K562 (cell line): ENCODE results near the gene HSPB6. TPM values are rescaled to one million over a fixed set of nuclear protein-coding genes. Genes with fewer than 3 reads are reported as not detected.

ENCODE experiments used
- ATAC-seq: fragments of 200-7000 bp; cut with Tn5 transposase; 3 replicates; pipeline ENCODE4 v1.9.1; 2020; ENCODE audit warnings: moderate library complexity
- BruUV-seq: library from RNA; stranded (reverse); fragments of 400-500 nt; replicated peaks from 2 replicates; lab custom pipeline; 2021; lab: Mats Ljungman, UMichigan
- CTCF ChIA-PET: fragments of 300-600 bp; formaldehyde crosslinking; extraction: SDS; loops from one replicate; lab custom pipeline; 2021; ENCODE audit warnings: low intra/inter-chr PET ratio; lab: Yijun Ruan, JAX
- POLR2A ChIA-PET: fragments of 300-600, 350-650 bp; sonication (Branson Sonifier 250); formaldehyde crosslinking; extraction: SDS; loops from one replicate; lab custom pipeline; 2021; ENCODE audit warnings: antibody characterized with exemption, inconsistent platforms; lab: Yijun Ruan, JAX
- DNase-seq, 4 experiments: peaks; one replicate each; pipeline versions ENCODE4 v3.0.0 to v3.0.0-alpha.2; 2011 to 2018; ENCODE audit warnings: low spot score in 3 of 4, mixed read lengths in 3 of 4; ENCODE audit errors: extremely low read depth in 1 of 4
- FAIRE-seq: peaks from 2 replicates; lab custom pipeline; 2011; peaks lifted over from hg19 to GRCh38; lab: Jason Lieb, UNC
- H2AFZ ChIP-seq: 2 replicates; pipeline ENCODE4 v1.6.0; 2011; ENCODE audit warnings: low read depth, low read length, control low read depth, inconsistent platforms
- H3K27ac ChIP-seq: fragments of 200-600 bp; 3 replicates; pipeline ENCODE4 v1.8.0; 2011; ENCODE audit warnings: low read depth, mild to moderate bottlenecking, control low read depth, inconsistent platforms, low read length, moderate library complexity, mixed read lengths; ENCODE audit errors: extremely low read depth
- H3K27me3 ChIP-seq, 2 experiments: fragments of 300-600 bp in 1 of 2; 2 replicates in 1 of 2; 3 replicates in 1 of 2; pipeline versions ENCODE4 v1.6.0 to v1.8.0; 2011; ENCODE audit warnings: inconsistent platforms in 2 of 2, low read length in 2 of 2, mild to moderate bottlenecking in 1 of 2, mixed read lengths in 1 of 2, moderate library complexity in 1 of 2; ENCODE audit not compliant: control insufficient read depth in 2 of 2, insufficient read depth in 2 of 2
- H3K36me3 ChIP-seq: fragments of 300-600 bp; 3 replicates; pipeline ENCODE4 v1.8.0; 2011; ENCODE audit warnings: mild to moderate bottlenecking, low read length, inconsistent platforms; ENCODE audit not compliant: control insufficient read depth, insufficient read depth
- H3K4me1 ChIP-seq, 2 experiments: fragments of 200-600 bp in 1 of 2; replicated peaks in 1 of 2; 2 replicates in 1 of 2; 3 replicates in 1 of 2; pipeline versions ENCODE4 v1.5.1 to v1.8.0; 2011; ENCODE audit warnings: inconsistent platforms in 2 of 2, low read length in 2 of 2, mild to moderate bottlenecking in 1 of 2, mixed read lengths in 1 of 2, moderate library complexity in 1 of 2; ENCODE audit not compliant: control insufficient read depth in 2 of 2, insufficient read depth in 2 of 2
- H3K4me2 ChIP-seq: 2 replicates; pipeline ENCODE4 v1.6.1; 2011; ENCODE audit warnings: low read length, control low read depth, inconsistent platforms, mixed read lengths; ENCODE audit not compliant: insufficient read depth
- H3K4me3 ChIP-seq: fragments of 200-600 bp; sonication (generic), shearing (Covaris generic); 2 replicates; pipeline ENCODE4 v1.5.1; 2016; ENCODE audit warnings: control low read depth, inconsistent platforms
- H3K79me2 ChIP-seq: fragments of 200-600 bp; 3 replicates; pipeline ENCODE4 v1.8.0; 2011; ENCODE audit warnings: low read length, inconsistent platforms; ENCODE audit not compliant: control insufficient read depth, insufficient read depth
- H3K9ac ChIP-seq, 2 experiments: 2 replicates each; pipeline versions ENCODE4 v1.6.0 to v1.6.1; 2011; ENCODE audit warnings: low read depth in 2 of 2, low read length in 2 of 2, control low read depth in 1 of 2, inconsistent platforms in 1 of 2, mild to moderate bottlenecking in 1 of 2, mixed read lengths in 1 of 2; ENCODE audit not compliant: insufficient read depth in 1 of 2
- H3K9me1 ChIP-seq: one replicate; pipeline ENCODE4 v1.6.0; 2011; ENCODE audit warnings: inconsistent platforms, mild to moderate bottlenecking, low read length, moderate library complexity; ENCODE audit not compliant: control insufficient read depth, insufficient read depth
- H3K9me3 ChIP-seq: replicated peaks from 2 replicates; pipeline ENCODE4 v1.5.1; 2011; ENCODE audit warnings: low read depth, low read length, inconsistent platforms; ENCODE audit not compliant: control insufficient read depth, insufficient read depth
- H4K20me1 ChIP-seq: replicated peaks from 2 replicates; pipeline ENCODE4 v1.6.1; 2011; ENCODE audit warnings: low read length, inconsistent platforms, mixed read lengths; ENCODE audit not compliant: control insufficient read depth, insufficient read depth
- AFF1 ChIP-seq, 2 experiments: fragments of 450-650 bp; IDR thresholded peaks; 2 replicates each; pipeline ENCODE4 v1.6.1; 2018; ENCODE audit warnings: mild to moderate bottlenecking in 2 of 2, low read depth in 1 of 2; ENCODE audit not compliant: partially characterized antibody in 2 of 2
- ATF3 ChIP-seq, 2 experiments: fragments of 450-650 bp in 1 of 2; sonication (generic) in 1 of 2; formaldehyde crosslinking in 1 of 2; IDR thresholded peaks in 1 of 2; conservative IDR thresholded peaks in 1 of 2; 2 replicates each; pipeline versions ENCODE4 v1.6.1 to v1.8.1; 2016 to 2023; ENCODE audit warnings: mild to moderate bottlenecking in 2 of 2, moderate library complexity in 2 of 2, inconsistent platforms in 1 of 2, missing genetic modification reagents in 1 of 2
- KLF16 ChIP-seq: IDR thresholded peaks from 2 replicates; pipeline ENCODE4 v1.6.1; 2016; ENCODE audit warnings: antibody characterized with exemption
- MAX ChIP-seq: sonication (generic); formaldehyde crosslinking; IDR thresholded peaks from 2 replicates; pipeline ENCODE4 v1.9.0; 2022; ENCODE audit warnings: mild to moderate bottlenecking, missing genetic modification reagents
- NR0B1 ChIP-seq: fragments of 450-650 bp; IDR thresholded peaks from one replicate; pipeline ENCODE4 v1.6.1; 2018; ENCODE audit warnings: mild to moderate bottlenecking, moderate library complexity; ENCODE audit not compliant: partially characterized antibody
- NRF1 ChIP-seq, 2 experiments: fragments of 450-650 bp; IDR thresholded peaks in 1 of 2; conservative IDR thresholded peaks in 1 of 2; 2 replicates each; pipeline ENCODE4 v1.6.1; 2014; ENCODE audit warnings: mild to moderate bottlenecking in 2 of 2
- RNF2 ChIP-seq: sonication (generic); IDR thresholded peaks from 2 replicates; pipeline ENCODE4 v1.6.1; 2016
- SMARCA4 ChIP-seq: fragments of 450-650 bp; IDR thresholded peaks from 2 replicates; pipeline ENCODE4 v1.6.1; 2016
- TFE3 ChIP-seq: fragments of 450-650 bp; formaldehyde crosslinking; IDR thresholded peaks from 2 replicates; pipeline ENCODE4 v1.4.0; 2020; ENCODE audit warnings: mild to moderate bottlenecking, mixed read lengths
- USF2 ChIP-seq: sonication (generic); formaldehyde crosslinking; IDR thresholded peaks from 2 replicates; pipeline ENCODE4 v1.5.0; 2020; ENCODE audit warnings: missing genetic modification reagents
- ZNF778 ChIP-seq: fragments of 450-650 bp; formaldehyde crosslinking; IDR thresholded peaks from 2 replicates; pipeline ENCODE4 v1.4.0; 2020; ENCODE audit warnings: mild to moderate bottlenecking, moderate library complexity
- WGBS: fragments of 100-300 bp; shearing (Covaris generic); methylation state at CpG from one replicate; pipeline ENCODE4 v1.1.6; 2016; ENCODE audit warnings: low coverage, mixed read lengths; ENCODE audit not compliant: insufficient coverage; ENCODE audit errors: missing lambda C conversion rate; 5-methylcytosine and 5-hydroxymethylcytosine counted together
- in situ Hi-C: fragments of 300-500 bp; cut with MboI; formaldehyde crosslinking; loops from 4 replicates; pipeline ENCODE4 v1.15.0; 2018; ENCODE audit warnings: inconsistent platforms, mixed read lengths
- intact Hi-C: fragments of 100-400 bp; cut with micrococcal nuclease; formaldehyde crosslinking; loops from 2 replicates; pipeline ENCODE4 v1.14.2; 2022
- polyA plus RNA-seq, 8 experiments: library from polyadenylated mRNA; depleted of rRNA in 4 of 8; stranded (reverse) in 5 of 8; unstranded in 3 of 8; fragments of >200 nt; fragmentation: Nextera tagmentation in 2 of 8; fragmentation: Illumina TruSeq in 1 of 8; extraction: Ambion mirVana in 2 of 8; extraction: Trizol in 1 of 8; gene quantifications; 2 replicates each; pipeline versions ENCODE4 v1.2.1 to v1.2.3, GENCODE V29; 2011 to 2014; ENCODE audit warnings: inconsistent platforms in 1 of 8, missing spikeins in 1 of 8
- total RNA-seq, 7 experiments: library from RNA; depleted of rRNA in 6 of 7; stranded (reverse); fragments of >200 nt in 6 of 7; fragmentation: Illumina TruSeq in 2 of 7; extraction: Trizol in 2 of 7; gene quantifications; 2 replicates each; pipeline versions ENCODE4 v1.2.1 to v1.2.3, GENCODE V29; 2011 to 2021; ENCODE audit warnings: low replicate concordance in 1 of 7

HSPB6 gene
- total and polyA plus RNA-seq, 9 of the 15 experiments (the other 6 are each of a cell fraction or from before 2014, with no cell fraction given), result 0.55 TPM; not detected in 8

- TF ChIP-seq TFE3 (CRISPR knock-in tag), result no peak
- TF ChIP-seq NR0B1, result no peak
Observed at GRCh38 chr19:35801828-35802227, 45.0 kb upstream of the HSPB6 start (continued).

GRCh38 chr19:35797663-35798062 lies 40.8 kb upstream of the HSPB6 start:
- ATAC-seq, result peak; percentile 62
- no peaks in the 10 kb centered on the region for H3K9me1 ChIP-seq
- POLR2A ChIA-PET, result no interaction called here
- peak overlapping the region; percentile 80 for H2AFZ ChIP-seq
- no peaks in the 10 kb centered on the region; the same call in 1 of the 2 replicates for H3K9me3 ChIP-seq
- no peak overlapping the region for H3K4me3 ChIP-seq
- no peak overlapping the region for H3K4me2 ChIP-seq
- intact Hi-C loops, result no loop called here
- peaks cover 0 to 21% of the 10 kb centered on the region in 2 experiments; a peak in 3 of 5 replicates for H3K4me1 ChIP-seq
- H3K79me2 ChIP-seq, result no peaks in the 10 kb centered on the region
- peak overlapping the region in 1 of 2 experiments; percentile 79; a peak in 2 of 4 replicates for H3K9ac ChIP-seq
- in situ Hi-C loops, result no loop called here
- no peak for FAIRE-seq
- CTCF ChIA-PET, result no interaction called here
- peak; percentile 27 to 44 (median 42) for DNase-seq
- H3K27me3 ChIP-seq, result no peaks in the 10 kb centered on the region; a peak in 1 of 5 replicates
- H4K20me1 ChIP-seq, result no peaks in the 10 kb centered on the region
- no peak overlapping the region for H3K27ac ChIP-seq
- no TSS peak for BruUV-seq
- H3K36me3 ChIP-seq, result no peaks in the 10 kb centered on the region
- WGBS, result 14% methylated on average over 5 of the region's 15 CpGs
- TF ChIP-seq USF2 (CRISPR knock-in tag) (no peak), MAX (0 out of 2 replicates have a peak, but pooled peaks have one; percentile 32), ATF3 (IDR thresholded peaks at IDR 0.05) (no peak), ATF3 (CRISPR knock-in tag; conservative IDR thresholded peaks at IDR 0.05) (no peak), AFF1 (IDR thresholded peaks at IDR 0.05; ENCODE audit: low read depth in 1 of 2, partially characterized antibody in 2 of 2) (no peak), ZNF778 (no peak), KLF16 (no peak), NRF1 (conservative IDR thresholded peaks at IDR 0.05 in 1 of 2, IDR thresholded peaks at IDR 0.05 in 1 of 2) (peak; percentile 79 to 83), RNF2 (0 out of 2 replicates have a peak, but pooled peaks have one; percentile 19), SMARCA4 (no peak)
